ENCODE data around the gene CEP290. TPM values are rescaled to one million over a fixed set of nuclear protein-coding genes. Genes with fewer than 3 reads are reported as not detected.

The CEP290 gene
- total and polyA plus RNA-seq, 2 donors: 9.2 to 13.8 TPM

GRCh38 chr12:88006351-88006750, 135.5 kb downstream of the CEP290 start:
- H3K4me1 ChIP-seq (ENCODE audit: control insufficient read depth in 2 of 2, insufficient read depth in 2 of 2, low read length in 2 of 2): no peaks in the 10 kb centered on the region
- WGBS: 92% methylated on average over 4 of the region's 4 CpGs
- H3K4me3 ChIP-seq (ENCODE audit: low read length in 2 of 2): no peak overlapping the region

GRCh38 chr12:88001327-88001726, 140.6 kb downstream of the CEP290 start:
- Histone ChIP-seq H3K36me3 (ENCODE audit: control insufficient read depth in 2 of 2, insufficient read depth in 2 of 2, low read length in 1 of 2) (no peaks in the 10 kb centered on the region), H3K27ac (ENCODE audit: low read depth in 1 of 2, low read length in 1 of 2) (no peak overlapping the region), H3K4me1 (ENCODE audit: control insufficient read depth in 2 of 2, insufficient read depth in 2 of 2, low read length in 2 of 2) (no peaks in the 10 kb centered on the region), H3K27me3 (ENCODE audit: control insufficient read depth in 2 of 2, insufficient read depth in 1 of 2, low read length in 1 of 2) (no peaks in the 10 kb centered on the region), H3K4me3 (ENCODE audit: low read length in 2 of 2) (no peak overlapping the region), H3K9me3 (ENCODE audit: control insufficient read depth in 2 of 2, insufficient read depth in 1 of 2, low read length in 1 of 2) (no peaks in the 10 kb centered on the region)
- WGBS: 91% methylated on average over 2 of the region's 2 CpGs
- DNase-seq (ENCODE audit: low read depth in 6 of 9, low spot score in 9 of 9): no peak

More at GRCh38 chr12:88006351-88006750, 135.5 kb downstream of the CEP290 start:
- H3K27ac ChIP-seq (ENCODE audit: low read depth in 1 of 2, low read length in 1 of 2): no peak overlapping the region
- no peak for DNase-seq (ENCODE audit: low read depth in 6 of 9, low spot score in 9 of 9)
- no peaks in the 10 kb centered on the region for H3K36me3 ChIP-seq (ENCODE audit: control insufficient read depth in 2 of 2, insufficient read depth in 2 of 2, low read length in 1 of 2)
- H3K9me3 ChIP-seq (ENCODE audit: control insufficient read depth in 2 of 2, insufficient read depth in 1 of 2, low read length in 1 of 2): no peaks in the 10 kb centered on the region
- H3K27me3 ChIP-seq (ENCODE audit: control insufficient read depth in 2 of 2, insufficient read depth in 1 of 2, low read length in 1 of 2): no peaks in the 10 kb centered on the region

Other genes with a start within 250 kb of the CEP290 start
- gene C12orf50, start 112.7 kb downstream of the CEP290 start, total RNA-seq: 0.09 TPM
- 0.18 TPM for gene C12orf50, start 112.7 kb downstream of the CEP290 start, polyA plus RNA-seq
- gene TMTC3, start 219 bp upstream of the CEP290 start, total RNA-seq: 12.2 TPM
- 7.5 TPM for gene TMTC3, start 219 bp upstream of the CEP290 start, polyA plus RNA-seq